NCI-H1417 treated with DMSO at 0.1 percent for 48 hours (cell line): ENCODE data around the gene ALDH1A3.

Source experiments
- DNase-seq: peaks from one replicate; lab custom pipeline; 2025; lab: John Stamatoyannopoulos, UW

ALDH1A3 gene

GRCh38 chr15:100859970-100860828 lies 19.4 kb upstream of the ALDH1A3 start:
- no peak for DNase-seq

GRCh38 chr15:100860829-100861510 lies 18.7 kb upstream of the ALDH1A3 start:
- DNase-seq = no peak

DNA sequence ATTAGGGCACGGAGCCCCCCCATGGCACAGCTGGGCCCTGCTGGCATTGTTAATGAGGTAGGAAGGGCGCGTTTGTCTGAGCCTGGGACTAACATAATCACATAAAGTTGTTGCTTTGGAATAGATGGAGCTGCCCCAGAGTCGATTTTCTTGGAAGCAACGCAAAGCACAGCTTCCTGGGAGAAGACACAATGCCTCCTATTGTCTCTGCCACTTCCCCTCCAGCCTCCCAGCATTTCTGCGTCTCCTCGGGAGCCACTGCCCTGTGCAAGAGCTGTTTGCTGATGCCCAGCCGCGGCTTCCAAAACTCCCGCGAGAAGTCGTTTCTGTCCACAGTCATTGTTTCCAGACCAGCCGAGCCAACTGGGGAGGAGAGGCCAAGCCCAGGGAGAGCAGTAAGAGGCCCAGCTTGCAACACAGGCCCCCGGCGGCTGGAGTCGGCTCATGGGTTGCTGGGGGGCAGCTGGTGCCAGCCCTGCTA lies 18.1 kb upstream of the ALDH1A3 start:
- no peak for DNase-seq

- no peak for DNase-seq
These were observed 17.5 kb upstream of the ALDH1A3 start for GRCh38 chr15:100862162-100862561.

- no peak for DNase-seq
These were observed 16.4 kb upstream of the ALDH1A3 start for GRCh38 chr15:100863075-100863795.

- no peak for DNase-seq
These were observed 15.8 kb upstream of the ALDH1A3 start for GRCh38 chr15:100863796-100864267.

DNA sequence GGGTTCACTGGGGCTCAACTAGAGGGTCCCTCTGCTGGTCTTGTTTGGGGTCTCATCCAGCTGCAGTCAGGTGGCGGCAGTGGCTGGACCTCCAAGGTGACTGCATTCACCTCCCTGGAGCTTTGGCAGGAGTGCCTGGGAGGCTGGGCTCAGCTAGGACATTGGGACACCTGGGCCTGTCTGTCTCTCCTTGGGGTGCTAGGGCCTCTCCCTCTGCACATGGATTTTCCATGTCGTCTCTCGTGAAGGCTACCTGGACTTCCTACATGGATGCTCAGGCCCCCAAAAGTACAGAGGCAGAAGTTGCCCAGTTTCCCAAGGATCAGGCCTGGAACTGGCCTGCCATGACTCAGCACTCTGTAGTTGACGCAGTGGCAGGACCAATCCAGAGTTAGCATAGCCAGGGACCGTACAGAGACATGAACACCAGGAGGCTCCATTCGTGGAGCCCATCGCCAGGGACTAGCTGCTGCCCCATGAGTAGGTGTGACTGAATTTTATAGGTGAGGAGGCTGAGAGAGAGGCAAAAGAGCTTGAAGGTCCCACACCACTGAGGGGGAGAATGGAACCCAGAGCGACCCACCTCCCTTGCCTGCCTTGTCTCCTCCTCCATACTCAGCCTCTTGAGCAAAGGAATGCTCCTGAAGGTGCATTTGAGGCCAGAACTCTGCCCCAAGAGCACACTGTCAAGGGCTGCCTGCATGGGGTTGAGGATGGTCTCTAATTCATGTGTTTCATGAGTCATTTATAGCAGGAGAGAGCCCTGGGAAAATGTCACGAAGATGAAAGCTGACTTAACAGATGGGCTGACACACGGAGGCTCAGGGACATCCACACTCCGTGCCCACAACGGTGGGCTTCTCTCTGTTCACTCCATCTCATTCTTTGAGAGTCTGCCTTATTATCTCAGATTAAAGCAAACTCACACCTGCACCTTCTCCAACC lies 13.0 kb upstream of the ALDH1A3 start:
- DNase-seq = no peak

DNA sequence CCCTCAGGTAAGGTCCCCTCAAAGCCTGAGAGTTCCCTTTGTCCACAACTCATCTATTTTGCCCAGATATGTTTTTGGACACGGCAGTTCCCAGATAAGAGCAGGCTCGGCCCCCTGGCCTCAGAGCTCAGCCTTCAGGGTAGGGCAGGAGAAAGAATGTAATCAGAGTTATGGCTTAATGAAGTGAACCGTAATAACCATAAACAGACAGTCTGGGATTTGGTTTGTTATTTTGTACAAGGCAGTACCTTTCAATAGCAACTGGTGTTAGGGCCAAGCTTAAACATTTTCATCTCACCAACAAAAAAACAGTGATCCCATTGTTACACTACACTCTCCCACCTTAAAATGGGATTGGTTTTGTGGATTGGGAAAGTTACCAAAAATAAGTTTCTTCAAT lies 12.2 kb upstream of the ALDH1A3 start:
- no peak for DNase-seq

GRCh38 chr15:100869151-100869999 lies 10.3 kb upstream of the ALDH1A3 start:
- DNase-seq = no peak

DNA sequence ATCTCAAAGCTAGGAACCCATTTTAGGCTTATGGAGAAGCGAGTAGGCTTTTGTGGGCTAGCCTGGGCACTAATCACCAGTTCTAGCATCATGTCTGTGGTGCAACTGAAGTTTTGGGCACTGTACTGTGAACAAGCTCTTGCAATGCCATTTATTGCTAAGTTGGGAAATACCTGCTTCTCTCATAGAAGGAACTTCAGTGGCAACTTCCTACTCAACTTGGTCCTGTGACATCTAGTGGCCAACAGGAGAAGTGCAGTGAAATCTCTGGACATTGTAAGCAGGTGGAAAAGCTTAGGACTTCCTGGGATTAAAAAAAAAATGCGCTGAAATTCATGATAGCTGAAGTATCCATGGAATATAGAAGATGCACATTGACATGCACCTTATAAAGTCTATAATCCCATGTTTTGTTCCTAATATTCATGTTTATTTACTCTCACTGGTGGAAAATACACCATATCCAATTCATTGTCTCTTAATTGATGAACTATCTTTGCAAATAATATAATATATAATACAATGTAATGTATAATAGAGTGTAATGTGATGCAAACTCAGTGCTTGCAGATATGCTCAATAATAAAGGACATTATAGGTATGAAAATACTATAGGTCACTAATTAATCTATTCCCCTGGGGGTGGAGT lies 6.5 kb upstream of the ALDH1A3 start:
- no peak for DNase-seq

GRCh38 chr15:100875495-100875894 lies 4.1 kb upstream of the ALDH1A3 start:
- DNase-seq = no peak

- DNase-seq = no peak
These were observed 3.7 kb upstream of the ALDH1A3 start for GRCh38 chr15:100875976-100876375.

- DNase-seq = peak; percentile 4
These were observed 2.1 kb upstream of the ALDH1A3 start for GRCh38 chr15:100877551-100877950.

- no peak for DNase-seq
These were observed 1.5 kb upstream of the ALDH1A3 start for GRCh38 chr15:100878130-100878529.

DNA sequence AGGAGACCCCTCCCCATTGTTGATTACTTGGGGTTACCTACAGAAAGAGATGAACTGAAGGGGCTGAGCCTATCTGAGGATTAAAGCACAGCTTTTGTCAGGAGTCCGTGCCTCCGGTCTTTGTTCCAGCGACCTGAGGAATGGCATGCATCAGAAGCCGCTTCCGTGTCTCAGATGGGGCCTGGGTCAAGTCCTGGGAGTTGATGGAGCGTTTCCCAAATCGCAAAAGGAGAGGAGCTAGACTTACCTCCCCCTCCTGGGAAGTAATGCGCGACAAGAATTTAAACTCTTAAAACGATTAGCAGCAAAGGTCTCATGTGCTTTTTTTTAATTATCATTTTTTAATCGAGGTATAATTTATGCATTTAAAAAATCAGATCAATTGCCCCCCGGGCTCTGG lies 983 bp upstream of the ALDH1A3 start:
- no peak for DNase-seq

DNA sequence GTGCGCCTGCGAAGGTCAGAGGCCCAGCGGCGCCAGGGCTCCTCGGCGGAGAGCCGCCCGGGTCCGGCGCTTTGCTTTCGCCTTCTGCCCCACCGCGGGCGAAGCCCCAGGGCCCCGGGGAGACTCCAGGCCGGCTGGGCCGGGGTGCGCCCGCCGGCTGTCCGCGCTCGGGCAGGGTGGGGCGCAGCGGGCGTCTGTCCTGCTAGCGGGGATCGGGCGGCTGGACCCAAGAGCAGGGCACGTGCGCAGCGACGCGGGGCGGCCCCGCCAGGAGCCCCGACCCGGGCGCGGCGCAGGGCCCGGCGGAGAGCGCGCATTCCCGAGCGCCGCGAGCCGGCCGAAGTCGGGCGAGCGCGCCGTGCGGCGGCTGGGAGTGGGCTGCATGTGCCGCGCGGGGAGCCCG lies 569 bp upstream of the ALDH1A3 start:
- DNase-seq = no peak

DNA sequence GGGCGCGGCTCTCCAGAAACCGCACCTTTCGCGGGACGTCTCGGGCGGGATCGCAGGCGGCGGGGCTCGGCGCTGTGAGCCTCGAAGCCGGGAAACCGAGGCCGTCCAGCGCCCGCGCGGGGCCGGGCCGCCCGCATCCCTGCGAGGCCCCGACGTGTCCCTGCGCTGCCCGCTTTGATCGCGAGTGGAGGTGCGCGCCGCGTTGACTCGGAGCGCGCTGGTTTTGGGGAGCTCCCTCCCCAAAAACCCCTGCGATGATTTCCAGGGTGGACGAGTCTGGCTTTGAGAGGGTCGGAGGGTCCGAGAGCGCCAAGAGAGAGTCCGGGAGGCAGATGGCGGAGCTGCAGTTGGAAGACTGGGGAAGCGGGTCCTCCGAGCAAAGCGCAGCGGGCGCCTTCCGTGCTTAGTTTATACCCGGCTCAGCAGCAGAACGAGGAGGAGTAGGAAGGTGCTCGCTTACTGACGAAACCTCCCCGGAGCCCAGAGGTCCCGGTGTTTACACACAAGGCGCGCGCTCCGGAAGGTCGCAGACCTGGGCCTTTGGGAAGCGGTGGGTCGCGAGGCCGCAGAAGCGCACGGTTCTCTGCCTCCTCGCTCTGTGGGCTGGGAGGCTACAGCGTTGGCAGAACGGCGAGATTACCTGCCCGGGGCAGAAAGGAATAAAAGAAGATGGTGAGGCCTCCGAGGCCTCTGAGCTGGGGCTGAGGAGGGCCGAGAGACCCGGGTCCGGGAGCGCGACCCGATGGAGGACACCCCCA lies 687 bp downstream of the ALDH1A3 start:
- DNase-seq = no peak

DNA sequence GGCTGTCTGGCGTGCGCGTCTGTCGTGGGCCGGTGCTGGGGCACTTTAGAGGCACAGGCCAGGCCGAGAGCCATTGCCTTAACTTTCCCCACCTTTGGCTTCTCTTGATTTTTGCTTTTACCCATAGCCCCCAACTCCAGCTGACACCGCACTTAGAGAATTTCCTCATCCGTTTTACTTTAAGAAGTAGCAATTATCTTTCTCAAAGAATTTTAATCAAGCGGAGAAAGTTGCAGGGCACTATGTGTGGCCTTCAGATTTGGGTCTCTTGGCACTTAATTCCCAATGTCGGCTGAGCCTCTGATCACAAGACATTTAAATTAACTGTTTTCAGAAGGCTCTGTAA lies 1.2 kb downstream of the ALDH1A3 start:
- no peak for DNase-seq
